ENCODE data around the gene HOXB2.

The HOXB2 gene

DNA sequence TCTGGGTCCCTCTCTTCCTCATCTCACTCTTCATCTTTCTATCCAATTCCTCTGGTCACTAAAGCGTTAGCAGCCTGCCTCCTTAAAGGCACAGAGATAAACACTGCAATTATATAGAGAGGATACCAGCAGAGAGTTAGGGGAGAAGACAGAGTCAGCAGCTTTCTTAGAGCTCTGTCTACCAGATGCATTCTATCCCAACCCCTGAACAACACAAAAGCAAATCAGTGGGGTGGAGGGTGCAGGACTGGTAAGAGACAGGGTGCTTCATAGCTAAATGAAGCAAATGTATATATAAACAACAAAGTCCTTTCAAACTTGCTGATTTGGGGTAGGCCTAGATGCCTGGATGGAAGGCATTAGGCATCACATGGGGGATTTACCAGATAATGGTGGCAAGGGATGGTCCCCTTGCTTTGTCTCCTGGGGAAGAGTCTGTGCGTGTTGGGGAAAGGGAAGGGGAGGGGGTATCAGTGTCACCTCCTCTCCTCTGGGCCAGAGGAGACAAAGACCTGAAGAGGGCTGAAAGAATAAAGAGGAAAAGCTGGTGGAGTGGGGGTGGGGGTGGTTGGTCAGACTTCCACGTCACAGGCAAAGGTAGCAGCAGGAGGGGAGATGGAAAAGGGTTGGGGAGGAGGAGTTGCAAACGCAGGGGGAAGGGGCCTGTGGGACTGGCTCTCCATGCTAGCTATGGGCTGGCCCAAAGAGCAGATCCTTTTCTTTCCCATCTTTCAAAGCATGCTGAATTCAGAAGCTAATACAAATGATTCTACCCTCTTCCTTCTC lies 21.2 kb upstream of the HOXB2 start:
- no peak for DNase-seq (ENCODE audit: low read depth)

DNA sequence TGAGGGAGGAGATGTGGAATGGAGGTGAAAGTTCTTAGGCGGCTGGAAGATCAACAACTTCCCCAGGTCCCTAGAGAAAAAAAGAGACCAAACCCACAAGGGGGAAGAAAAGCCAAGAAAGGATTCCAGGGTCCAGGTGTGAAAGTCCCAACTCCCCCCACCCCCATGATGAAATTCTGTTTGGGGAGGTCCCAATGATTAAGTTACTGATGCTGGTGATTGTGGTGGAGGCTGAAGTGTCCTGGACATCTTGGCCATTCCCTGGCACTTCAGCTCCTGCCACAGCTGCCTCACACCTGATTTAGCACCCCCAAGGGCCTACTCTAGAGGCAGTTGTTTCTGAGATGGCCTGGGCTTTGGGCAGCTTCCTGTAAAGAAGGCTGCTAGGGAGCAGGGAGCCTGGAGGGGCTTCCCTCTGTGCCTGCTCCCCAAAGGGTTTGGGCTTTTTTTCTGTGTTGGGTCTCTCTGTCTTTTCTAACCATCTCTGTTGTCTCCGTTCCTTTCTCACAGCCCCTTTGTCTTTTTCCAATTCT lies 20.2 kb upstream of the HOXB2 start:
- no peak for DNase-seq (ENCODE audit: low read depth)

DNA sequence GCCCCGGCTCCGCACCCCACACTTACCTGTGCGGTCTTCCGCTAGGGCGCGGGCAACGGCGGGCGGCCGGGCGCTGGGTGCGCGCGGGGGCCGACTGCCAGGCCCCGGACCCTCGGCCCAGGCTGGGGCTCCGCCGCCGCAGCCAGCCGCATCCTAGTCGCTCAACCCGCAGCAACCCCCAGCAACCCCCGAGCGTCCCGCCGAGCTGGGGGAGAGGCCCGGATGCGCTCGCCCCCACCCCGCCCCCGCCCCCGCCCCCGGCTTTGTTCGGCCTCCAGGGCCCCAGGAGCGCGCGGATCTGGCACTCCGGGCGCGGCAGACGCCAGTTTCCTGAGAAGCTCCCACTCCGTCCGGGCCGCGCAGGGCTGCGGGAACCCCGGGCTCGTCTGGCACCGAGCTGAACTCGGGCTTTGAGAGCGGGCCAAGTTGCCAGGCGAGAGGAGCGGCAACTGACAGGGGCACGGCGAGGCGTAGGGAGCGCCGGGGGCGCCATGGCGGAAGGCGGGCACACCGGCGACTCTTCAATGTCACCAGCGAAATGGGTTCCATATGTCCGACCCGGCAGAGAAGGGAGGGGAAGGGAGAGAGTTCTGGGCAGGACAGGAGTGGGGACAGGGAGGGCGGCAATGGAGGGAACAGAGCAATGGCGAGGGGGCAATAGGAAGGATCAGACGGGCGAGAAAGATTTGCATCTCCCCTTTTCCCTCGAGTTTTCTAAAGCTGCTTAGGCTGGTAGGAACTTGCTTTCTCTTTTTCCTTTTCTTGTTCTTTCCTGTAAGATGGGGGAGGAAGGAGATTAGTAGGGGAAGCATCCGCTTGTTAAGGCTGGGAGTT lies 19.5 kb upstream of the HOXB2 start:
- no peak for DNase-seq (ENCODE audit: low read depth)

DNA sequence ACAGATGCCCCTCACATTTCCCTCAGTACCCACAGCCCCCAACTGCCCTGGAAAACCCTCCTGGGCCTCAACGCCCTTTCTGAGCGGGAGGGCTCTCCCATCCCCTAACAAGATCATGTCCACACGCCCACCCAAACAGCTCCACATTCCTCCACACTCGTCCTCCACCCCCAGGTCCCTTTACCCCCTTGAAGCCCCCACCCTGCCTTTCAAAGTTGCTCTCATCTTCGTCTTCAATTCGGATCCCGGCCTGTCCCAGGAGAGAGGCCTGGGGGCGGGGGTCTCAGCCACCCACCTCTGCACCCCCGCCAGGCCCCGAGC lies 18.9 kb upstream of the HOXB2 start:
- DNase-seq (ENCODE audit: low read depth) = no peak

DNA sequence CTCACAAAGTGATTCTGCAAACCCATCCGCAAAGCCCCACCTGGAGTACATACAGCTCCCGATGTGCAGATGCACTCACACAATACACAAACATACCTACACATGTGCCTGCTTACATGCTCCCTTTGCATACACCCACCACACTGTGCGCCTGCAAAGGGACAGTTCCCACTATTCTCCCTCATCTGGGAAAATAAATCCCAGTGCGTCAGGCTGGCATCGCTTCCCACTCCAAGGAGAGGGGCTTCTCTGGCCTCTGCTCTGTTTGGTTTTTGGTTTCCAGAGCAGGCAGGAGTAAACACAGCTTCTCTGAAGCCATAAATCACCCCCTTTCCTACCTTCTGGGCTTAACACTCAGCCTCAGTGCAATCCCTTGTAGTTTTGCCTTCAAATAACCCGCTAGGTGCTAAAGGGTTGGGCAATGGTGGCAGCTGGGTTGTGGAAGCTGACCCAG lies 18.5 kb upstream of the HOXB2 start:
- no peak for DNase-seq (ENCODE audit: low read depth)

DNA sequence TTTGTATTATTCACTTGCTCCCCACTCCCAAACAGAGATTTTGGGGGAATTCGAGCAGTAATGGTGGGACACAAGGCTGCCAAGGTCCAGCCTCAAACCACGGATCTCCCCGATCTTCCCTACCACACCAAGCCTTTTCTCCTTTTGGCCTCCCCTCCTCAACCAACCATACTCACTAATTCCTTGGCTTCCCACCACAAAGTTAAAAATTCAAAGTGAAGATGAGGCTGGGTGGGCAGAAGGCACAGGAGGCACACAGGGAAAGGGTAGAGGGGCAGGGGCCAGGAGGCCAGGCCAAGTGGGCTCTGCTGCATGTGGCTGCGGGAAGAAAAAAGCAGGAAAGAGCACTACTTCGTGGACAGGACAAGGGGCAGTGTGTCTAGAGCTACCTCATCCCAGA lies 18.0 kb upstream of the HOXB2 start:
- DNase-seq (ENCODE audit: low read depth) = no peak

DNA sequence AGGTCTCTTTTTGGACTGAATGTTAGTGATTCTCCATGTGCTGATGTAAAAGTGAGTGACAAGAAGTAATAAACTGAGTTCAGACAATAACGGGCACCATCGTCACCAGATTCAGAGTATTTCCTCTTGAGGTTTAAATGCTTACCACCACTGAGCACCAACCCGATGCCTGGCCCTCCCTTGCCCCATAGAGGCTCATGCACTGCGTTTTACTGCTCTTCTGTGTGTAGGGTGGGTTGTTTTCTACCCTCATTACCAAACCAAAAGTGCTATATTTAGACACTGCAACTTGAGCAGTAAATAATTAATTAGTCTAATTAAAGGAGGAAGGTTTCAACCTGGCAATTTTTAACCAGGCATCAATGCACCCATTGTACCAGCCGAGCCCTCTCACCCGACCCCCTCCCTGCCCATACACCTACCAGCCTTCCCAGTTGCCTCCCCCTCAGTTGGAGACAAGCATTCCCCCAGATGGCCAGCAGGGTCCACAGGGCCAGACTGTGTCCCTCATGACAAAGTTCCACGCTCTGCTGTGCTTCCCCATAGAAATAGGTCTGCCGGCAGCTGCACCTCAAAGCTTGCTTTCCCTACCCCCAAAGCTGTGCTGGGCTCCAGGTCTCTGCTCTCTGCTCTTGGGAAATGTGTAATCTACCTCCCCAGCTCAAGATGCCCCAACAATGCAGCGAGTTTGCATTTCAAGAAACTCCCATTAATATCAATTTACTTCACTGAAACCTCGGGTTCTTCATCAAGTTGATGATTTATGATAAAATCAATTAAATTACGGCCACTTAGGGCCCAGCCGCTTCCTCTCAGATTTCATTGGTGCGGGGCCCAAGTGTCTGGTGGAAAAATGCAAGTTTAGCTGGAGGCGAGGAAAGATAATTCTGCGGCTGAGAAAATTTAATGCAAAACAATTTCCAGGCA lies 17.2 kb upstream of the HOXB2 start:
- DNase-seq (ENCODE audit: low read depth) = no peak

DNA sequence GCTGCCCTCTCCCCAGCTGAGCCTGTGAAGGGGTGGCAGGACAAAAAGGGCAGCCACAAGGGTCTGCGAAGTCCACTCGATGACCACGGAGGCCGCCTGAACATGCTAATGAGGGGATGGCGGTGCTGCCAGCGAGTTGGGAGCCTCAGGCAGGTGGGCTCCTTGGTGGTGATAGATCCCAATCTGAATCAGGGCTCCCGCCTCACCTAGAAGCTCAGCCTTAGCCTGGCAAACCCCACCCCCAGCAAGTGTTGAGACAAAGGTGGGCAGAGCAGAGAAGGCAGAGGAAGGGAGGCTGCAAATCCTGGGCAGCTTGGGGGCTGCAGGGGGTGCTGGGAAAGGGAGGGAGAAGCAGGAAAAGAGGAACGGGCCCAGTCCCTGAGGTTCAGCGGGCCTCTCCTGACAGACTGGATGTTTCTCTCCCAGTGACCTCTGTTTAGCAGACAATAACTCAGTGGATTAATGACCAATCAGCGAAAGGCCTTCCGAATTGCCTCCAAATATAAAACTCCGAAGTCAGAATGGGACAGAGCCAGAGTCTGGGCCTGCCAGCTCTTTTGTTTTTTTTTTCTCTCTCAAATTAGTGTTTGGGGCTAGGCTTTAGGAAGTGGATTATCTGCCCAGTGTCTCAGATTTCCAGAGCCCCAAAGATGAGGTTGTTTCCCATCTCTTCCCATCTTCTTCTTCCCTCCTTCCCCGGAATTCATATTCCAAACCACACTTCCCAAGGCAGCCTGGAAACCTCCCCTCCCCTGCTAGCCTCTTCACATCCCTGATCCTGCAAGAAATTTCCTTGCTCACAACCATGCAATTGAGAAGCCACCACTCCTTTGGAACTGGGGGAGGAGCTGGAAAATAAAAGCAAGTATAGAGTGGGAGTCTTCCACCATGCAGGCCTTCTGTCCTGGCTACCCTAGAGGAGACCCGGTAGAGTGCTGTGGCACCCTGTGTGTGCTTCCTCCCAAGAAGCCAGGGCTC lies 15.2 kb upstream of the HOXB2 start:
- no peak for DNase-seq (ENCODE audit: low read depth)

DNA sequence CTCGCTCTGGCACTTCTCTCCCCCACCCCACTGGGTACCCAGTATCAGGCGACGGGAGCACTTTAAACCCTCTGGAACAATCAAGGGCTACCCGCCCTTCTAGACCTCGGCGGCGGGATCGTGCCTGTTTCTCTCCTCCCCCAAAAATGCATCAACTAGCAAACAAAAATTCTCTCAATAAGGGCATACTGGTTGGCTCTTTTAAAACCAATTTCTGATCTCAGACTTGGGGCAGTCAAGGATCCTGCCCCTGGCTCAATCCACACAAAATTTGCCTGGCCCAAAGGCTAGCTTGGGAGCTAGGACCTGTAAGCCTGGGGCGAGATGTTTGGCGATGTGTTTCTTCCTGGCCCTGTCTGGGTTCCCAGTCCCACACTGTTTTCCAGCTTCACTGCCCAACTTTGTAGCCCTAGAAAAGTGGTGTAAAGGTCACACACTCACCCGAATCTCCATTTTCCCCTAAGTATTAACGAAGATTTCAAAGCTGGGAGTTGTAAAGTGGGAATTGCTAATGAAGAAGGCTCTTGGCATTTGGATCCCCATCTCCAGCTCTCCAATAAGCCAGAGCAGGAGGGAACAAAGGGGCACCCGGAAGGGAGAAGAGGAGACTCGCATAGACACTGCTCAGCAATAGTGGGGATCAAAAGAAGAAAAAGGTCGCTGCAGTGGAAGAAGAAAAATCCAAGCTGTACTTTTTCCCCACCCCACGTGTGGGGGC lies 14.4 kb upstream of the HOXB2 start:
- no peak for DNase-seq (ENCODE audit: low read depth)

DNA sequence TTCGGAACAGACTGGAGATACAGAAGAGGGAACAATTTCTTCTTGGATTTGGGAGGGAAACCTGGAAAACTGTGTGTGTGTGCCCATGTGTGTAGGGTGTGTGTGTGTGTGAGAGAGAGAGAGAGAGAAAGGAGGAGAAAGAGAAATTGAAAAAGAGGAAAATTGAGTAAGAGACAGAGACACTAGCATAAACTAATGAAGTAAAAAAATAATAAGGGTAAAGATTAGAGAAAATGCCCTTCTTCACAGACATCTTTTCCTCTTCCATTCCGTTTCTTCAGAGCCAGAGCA lies 13.9 kb upstream of the HOXB2 start:
- DNase-seq (ENCODE audit: low read depth) = no peak

DNA sequence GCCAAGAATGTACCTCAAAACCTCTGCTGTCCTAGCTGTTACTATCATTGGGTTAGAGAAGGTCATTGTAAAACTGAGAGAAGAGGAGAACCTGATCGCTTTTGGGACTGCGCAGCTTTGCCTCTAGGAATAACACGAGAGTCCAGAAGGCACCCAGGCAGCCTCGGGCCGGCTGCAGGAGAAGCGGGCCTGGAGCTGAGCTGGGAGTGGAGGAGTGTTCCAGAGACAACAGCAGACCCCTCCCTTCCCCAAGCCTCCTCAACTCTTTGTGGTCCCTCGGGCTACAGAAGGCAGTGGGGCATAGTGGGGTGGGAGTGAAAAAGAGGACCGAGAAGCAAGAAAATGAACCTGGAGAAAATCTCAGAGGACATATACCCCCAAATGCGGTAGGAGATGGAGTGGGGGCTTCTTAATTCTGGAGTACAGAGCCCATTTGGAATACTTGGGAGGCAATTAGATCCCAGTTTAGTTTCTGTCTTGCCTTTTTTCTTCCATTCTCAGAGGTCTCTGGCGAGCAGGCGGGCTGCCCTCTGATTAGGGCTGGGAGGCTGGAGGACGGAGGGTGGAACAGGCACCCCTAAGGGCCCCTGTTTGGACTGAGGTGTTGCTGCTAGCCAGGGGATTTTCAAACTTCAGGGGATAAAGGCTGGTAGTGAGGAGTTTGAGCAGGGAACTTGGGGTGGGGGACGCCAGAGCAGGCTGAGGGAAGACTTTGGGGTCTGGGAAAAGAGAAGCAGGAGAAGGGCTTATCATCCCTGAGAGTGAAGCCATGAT lies 13.3 kb upstream of the HOXB2 start:
- no peak for DNase-seq (ENCODE audit: low read depth)

DNA sequence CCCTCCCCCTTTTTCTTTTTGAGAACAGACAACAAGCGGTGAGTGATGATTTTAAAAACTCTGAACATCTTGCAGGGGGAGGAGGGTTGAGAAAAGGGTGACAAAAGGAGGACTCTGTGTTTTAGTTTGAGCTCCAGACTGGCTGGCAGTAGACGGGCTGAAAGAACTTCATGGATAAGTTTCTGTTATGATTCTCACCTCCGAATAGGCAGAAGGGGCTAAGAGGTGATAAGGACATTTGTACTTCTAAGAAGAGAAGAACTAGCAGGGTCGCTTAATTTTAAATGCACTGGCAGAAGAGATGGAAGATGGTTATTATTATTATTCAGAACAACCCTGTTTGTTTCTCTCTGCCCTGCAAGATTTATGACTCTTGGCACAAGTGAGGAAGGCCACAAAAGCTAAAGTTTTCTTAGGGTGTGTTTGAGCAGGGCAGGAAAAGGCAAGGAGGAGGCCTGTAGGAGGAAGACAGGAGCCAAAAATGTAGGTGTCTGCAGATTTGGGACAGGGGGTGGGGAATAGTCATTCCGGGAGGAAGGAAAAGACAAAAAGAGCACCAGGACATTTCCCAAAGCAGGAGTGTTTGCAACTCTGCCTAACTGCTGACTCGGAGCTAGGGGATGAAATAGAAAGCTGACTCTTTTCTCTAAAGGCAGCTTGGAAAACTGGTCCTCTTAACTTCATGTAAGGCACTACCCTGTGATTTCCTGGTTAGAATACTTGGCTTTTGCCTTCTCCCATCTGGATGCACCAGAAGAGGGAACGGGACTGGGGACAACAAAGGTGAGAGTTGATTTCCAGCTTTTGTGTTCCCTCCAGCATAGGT lies 11.9 kb upstream of the HOXB2 start:
- DNase-seq (ENCODE audit: low read depth) = no peak

DNA sequence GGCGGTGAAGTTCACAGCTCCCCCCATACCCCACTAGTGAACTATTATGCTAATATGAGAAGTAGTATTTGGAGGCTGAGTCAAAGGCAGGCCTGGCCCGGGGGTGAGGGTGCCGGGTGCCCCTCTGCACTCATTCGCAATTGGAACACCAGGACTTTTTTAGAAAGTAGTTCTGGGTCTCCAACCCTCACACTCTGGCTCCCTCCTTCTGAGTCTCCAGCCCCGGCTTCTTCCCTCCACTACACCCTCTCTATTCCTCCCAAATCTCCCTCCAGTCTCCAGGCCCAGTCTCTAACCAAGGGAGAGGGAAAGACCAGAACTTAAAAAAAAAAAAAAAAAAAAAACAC lies 11.3 kb upstream of the HOXB2 start:
- no peak for DNase-seq (ENCODE audit: low read depth)

DNA sequence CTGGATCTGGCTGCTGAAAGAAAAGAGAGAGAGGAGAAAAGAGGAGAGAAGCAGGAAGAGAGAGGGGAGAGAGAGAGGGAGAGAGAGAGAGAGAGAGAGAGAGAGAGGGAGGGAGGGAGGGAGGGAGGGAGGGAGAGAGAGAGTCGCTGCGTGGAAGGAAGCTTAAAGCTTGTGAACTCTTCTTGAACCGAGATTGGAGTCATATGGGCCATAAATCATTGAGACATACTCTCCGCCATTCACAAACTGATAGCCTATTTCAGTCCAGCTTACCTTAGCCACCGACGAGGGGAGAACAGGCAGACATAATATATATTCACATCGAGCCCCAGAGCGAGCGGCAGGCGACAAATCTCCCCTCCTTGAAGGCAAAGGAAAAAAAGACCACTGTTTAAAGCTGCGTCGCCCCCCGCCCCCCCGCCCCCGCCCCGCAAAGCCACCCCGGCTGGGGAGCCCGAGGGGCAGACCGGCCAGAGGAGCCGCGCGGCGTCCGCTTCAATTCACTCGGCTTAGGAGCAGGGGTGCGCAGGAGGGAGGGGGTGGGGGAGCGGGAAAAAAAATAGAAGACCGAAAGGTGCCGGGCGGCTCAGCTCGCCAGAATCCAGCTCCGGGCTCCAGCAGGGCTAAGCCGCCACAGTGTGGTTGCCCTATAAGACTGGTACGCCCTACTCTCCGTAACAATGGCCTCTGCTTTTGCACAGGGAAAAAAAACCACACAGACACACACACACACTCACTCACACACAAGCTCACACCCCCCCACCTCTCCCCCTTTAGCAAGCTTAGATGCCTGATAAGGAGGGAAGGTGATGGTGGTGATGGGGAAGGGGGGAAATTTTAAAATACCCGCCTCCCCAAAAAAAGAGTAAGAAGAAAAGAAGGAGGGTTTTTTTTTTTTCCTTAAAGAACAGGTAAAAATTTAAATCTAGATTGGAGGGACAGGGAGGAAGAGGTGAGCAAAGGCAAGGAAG lies 10.6 kb upstream of the HOXB2 start:
- no peak for DNase-seq (ENCODE audit: low read depth)

DNA sequence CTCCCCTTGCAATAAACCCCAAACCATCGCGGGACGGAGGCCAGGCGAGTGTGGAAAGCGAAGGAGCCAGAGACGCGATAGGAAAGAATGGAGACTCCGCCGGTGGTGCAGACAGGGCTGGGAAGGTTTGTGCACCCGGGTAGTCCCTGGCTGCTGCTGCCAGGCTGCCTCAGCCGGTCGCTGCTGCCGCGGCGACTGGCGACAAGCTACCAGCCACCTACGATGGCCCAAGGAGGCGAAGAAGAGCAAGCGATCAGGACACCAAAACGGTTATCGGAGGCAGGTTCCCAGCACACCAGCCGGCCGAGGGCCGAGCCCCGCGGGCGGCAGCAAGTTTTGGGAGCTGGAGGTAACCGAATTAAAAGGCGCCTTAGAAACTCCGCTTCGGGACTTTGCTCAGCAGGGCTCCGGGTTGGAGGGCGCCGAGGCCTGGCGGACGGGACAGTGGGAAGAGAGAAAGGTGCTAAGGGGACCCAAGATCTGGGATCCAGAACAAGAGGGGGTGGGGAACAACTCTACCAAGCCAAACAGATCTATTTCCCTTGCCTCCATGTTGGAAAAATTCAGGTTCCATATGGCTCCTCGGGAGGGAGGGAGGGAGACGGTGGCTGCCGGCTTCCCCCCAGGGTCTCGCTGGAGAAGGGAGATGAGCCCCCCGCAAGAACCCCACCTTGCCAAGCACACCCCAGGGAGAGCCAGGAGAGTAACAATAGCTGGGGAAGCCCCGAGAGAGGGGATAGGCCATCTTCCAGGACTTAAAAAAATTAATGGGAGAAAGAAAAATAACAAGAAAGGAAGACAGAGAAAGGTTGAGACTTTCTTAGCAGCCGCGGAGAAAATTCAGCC lies 9.7 kb upstream of the HOXB2 start:
- no peak for DNase-seq (ENCODE audit: low read depth)

DNA sequence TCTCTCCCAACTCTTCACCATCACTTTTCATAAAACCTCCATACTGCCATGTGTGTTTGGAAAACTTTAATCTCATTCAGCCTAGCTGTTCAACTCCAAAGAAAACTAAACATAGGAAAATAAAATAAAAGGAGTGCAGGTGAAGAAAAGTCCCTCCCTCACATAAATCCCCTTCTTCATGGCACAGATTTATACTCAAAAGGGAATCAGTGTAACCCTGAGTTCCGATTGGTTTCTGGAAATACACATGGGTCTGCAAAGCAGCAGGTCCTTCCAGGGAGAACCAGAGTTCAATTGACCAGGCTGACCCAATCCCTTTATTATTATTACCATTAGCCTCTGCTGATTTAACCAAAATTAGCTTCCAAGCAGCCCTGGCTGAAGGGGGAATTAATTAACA lies 8.9 kb upstream of the HOXB2 start:
- DNase-seq (ENCODE audit: low read depth) = no peak

DNA sequence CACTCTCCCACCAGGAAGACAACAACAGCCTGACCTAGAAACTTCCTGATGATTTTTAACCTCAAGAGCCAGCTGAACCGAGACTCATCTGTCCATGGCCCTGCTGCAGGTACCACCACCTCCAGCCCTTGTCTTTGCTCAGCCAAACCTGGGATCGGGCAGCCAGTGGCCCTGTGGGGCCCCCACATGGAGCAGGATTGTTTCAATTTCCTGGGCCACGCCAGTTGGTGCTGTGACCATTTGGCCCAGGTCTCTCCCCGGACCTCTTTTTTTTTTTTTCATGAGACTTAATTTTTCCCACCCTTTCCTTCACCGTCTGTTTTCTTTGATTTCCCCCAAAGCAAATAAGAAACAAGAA lies 8.3 kb upstream of the HOXB2 start:
- DNase-seq (ENCODE audit: low read depth) = no peak
